DMS114 treated with DMSO at 0.1 percent for 48 hours (cell line): ENCODE measurements around the gene RABL2B.
A peak's percentile ranks its signal among the peaks of the same experiment; 100 is the strongest.
"Not testable (repeated sequence)": the region's sequence is repeated elsewhere in the genome, so short reads cannot be mapped to it uniquely, and the experiment has no call there.

Experiments
- DNase-seq: peaks from one replicate; lab custom pipeline; 2025; ENCODE audit not compliant: unreplicated experiment; lab: John Stamatoyannopoulos, UW

The RABL2B gene

GRCh38 chr22:50783033-50783879, at the start of gene RABL2B:
TSS of gene RABL2B (minus strand) at chr22:50783636. CDS start at chr22:50782294, 1,342 bp downstream.
- peak; percentile 57 for DNase-seq

- DNase-seq = not testable (repeated sequence)
Observed at GRCh38 chr22:50786936-50787335, 3.5 kb upstream of the RABL2B start.

- not testable (repeated sequence) for DNase-seq
Observed at GRCh38 chr22:50785289-50785688, 1.9 kb upstream of the RABL2B start.

GRCh38 chr22:50783880-50784276, 442 bp upstream of the RABL2B start:
- DNase-seq = not testable (repeated sequence)

- not testable (repeated sequence) for DNase-seq
Observed at GRCh38 chr22:50782253-50782652, 1.2 kb downstream of the RABL2B start.

- not testable (repeated sequence) for DNase-seq
Observed at GRCh38 chr22:50780244-50780643, 3.2 kb downstream of the RABL2B start.

- DNase-seq = not testable (repeated sequence)
Observed at GRCh38 chr22:50777631-50778030, 5.8 kb downstream of the RABL2B start.

- peak; percentile 49 for DNase-seq
Observed at GRCh38 chr22:50775132-50775531, 8.3 kb downstream of the RABL2B start.

- not testable (repeated sequence) for DNase-seq
Observed at GRCh38 chr22:50764288-50764687, 19.1 kb downstream of the RABL2B start.

- not testable (repeated sequence) for DNase-seq
Observed at GRCh38 chr22:50761829-50762228, 21.6 kb downstream of the RABL2B start.

- DNase-seq = not testable (repeated sequence)
Observed at GRCh38 chr22:50759597-50760341, 23.7 kb downstream of the RABL2B start.

- DNase-seq = not testable (repeated sequence)
Observed at GRCh38 chr22:50756949-50757491, 26.4 kb downstream of the RABL2B start.

GRCh38 chr22:50756406-50756805, 27.0 kb downstream of the RABL2B start:
- not testable (repeated sequence) for DNase-seq

- DNase-seq = not testable (repeated sequence)
Observed at GRCh38 chr22:50755251-50755650, 28.2 kb downstream of the RABL2B start.

- not testable (repeated sequence) for DNase-seq
Observed at GRCh38 chr22:50749302-50750074, 33.9 kb downstream of the RABL2B start.

GRCh38 chr22:50748630-50749029, 34.8 kb downstream of the RABL2B start:
- DNase-seq = not testable (repeated sequence)

GRCh38 chr22:50747521-50747920, 35.9 kb downstream of the RABL2B start:
- DNase-seq = not testable (repeated sequence)

- not testable (repeated sequence) for DNase-seq
Observed at GRCh38 chr22:50744424-50744823, 39.0 kb downstream of the RABL2B start.

- not testable (repeated sequence) for DNase-seq
Observed at GRCh38 chr22:50740714-50741113, 42.7 kb downstream of the RABL2B start.

- no peak for DNase-seq
Observed at GRCh38 chr22:50739894-50740293, 43.5 kb downstream of the RABL2B start.

- no peak for DNase-seq
Observed at GRCh38 chr22:50739279-50739691, 44.2 kb downstream of the RABL2B start.
